Tibial artery (tissue), 4 donors: ENCODE measurements around the gene P2RX1.

ENCODE experiments used
- DNase-seq, 2 donors: peaks; one replicate each; pipeline ENCODE4 v3.0.0-alpha.2; 2019
- H3K27ac ChIP-seq, 2 donors: fragments of 200-600 bp; sonication (generic) in 1 of 2; 1 replicate in 1 of 2; 2 replicates in 1 of 2; pipeline ENCODE4 v1.5.1; 2018 to 2019; ENCODE audit warnings: mild to moderate bottlenecking in 1 of 2
- H3K27me3 ChIP-seq, 2 donors: fragments of 200-600 bp; sonication (generic) in 1 of 2; one replicate each; pipeline versions ENCODE4 v1.5.1 to v1.6.0; 2016 to 2019
- H3K36me3 ChIP-seq, 3 donors: fragments of 200-600 bp; sonication (generic) in 2 of 3; one replicate each; pipeline ENCODE4 v1.5.1; 2016 to 2019; ENCODE audit warnings: mild to moderate bottlenecking in 2 of 3
- H3K4me1 ChIP-seq, 4 donors: fragments of 200-600 bp; sonication (generic) in 2 of 4; 1 replicate in 3 of 4; 2 replicates in 1 of 4; pipeline ENCODE4 v1.5.1; 2016 to 2019
- H3K4me3 ChIP-seq, 2 donors: fragments of 200-600 bp; sonication (generic) in 1 of 2; 1 replicate in 1 of 2; 2 replicates in 1 of 2; pipeline ENCODE4 v1.5.1; 2018 to 2019; ENCODE audit warnings: mild to moderate bottlenecking in 2 of 2
- H3K9me3 ChIP-seq, 3 donors: fragments of 200-600 bp; sonication (generic) in 1 of 3; one replicate each; pipeline ENCODE4 v1.5.1; 2016 to 2019
- CTCF ChIP-seq, 2 experiments: fragments of 200-600 bp in 1 of 2; fragments of 450-650 bp in 1 of 2; IDR thresholded peaks; one replicate each; pipeline ENCODE4 v1.5.1; 2017 to 2019; ENCODE audit warnings: antibody characterized with exemption in 2 of 2, mild to moderate bottlenecking in 1 of 2, moderate library complexity in 1 of 2
- intact Hi-C: fragments of 100-400 bp; cut with DNase I; formaldehyde crosslinking; loops from one replicate; pipeline ENCODE4 v1.15.0; 2023; ENCODE audit warnings: low total_unique reads

The P2RX1 gene

GRCh38 chr17:3880983-3881382 lies 35.3 kb downstream of the P2RX1 start:
- no peak overlapping the region for H3K27ac ChIP-seq
- no peaks in the 10 kb centered on the region for H3K9me3 ChIP-seq
- TF ChIP-seq CTCF (IDR thresholded peaks at IDR 0.05) = no peak
- peaks cover 2 to 84% (median 50%) of the 10 kb centered on the region in 3 donors for H3K36me3 ChIP-seq
- no peak for DNase-seq
- H3K4me3 ChIP-seq = no peak overlapping the region
- intact Hi-C loops = no loop called here
- H3K4me1 ChIP-seq = peaks cover 0 to 3% (median 0%) of the 10 kb centered on the region in 4 donors
- H3K27me3 ChIP-seq = no peaks in the 10 kb centered on the region

- no peaks in the 10 kb centered on the region for H3K27me3 ChIP-seq
- no peak for DNase-seq
- no peak for TF ChIP-seq CTCF (IDR thresholded peaks at IDR 0.05)
- H3K4me1 ChIP-seq = no peaks in the 10 kb centered on the region
- intact Hi-C loops = no loop called here
- peaks cover 9 to 89% (median 52%) of the 10 kb centered on the region in 3 donors for H3K36me3 ChIP-seq
- no peak overlapping the region for H3K27ac ChIP-seq
- no peak overlapping the region for H3K4me3 ChIP-seq
- no peaks in the 10 kb centered on the region for H3K9me3 ChIP-seq
Observed at GRCh38 chr17:3879591-3880417, 36.5 kb downstream of the P2RX1 start.

- Histone ChIP-seq H3K27ac (no peak overlapping the region), H3K9me3 (no peaks in the 10 kb centered on the region), H3K4me3 (no peak overlapping the region), H3K27me3 (no peaks in the 10 kb centered on the region), H3K4me1 (no peaks in the 10 kb centered on the region), H3K36me3 (peaks cover 9 to 89% (median 53%) of the 10 kb centered on the region in 3 donors)
- TF ChIP-seq CTCF (IDR thresholded peaks at IDR 0.05) = no peak
- no peak for DNase-seq
- intact Hi-C loops = no loop called here
Observed at GRCh38 chr17:3879186-3879585, 37.1 kb downstream of the P2RX1 start.

GRCh38 chr17:3877220-3877619 lies 39.0 kb downstream of the P2RX1 start:
- intact Hi-C loops = no loop called here
- H3K4me1 ChIP-seq = no peaks in the 10 kb centered on the region
- no peak overlapping the region for H3K4me3 ChIP-seq
- no peaks in the 10 kb centered on the region for H3K27me3 ChIP-seq
- peaks cover 19 to 89% (median 54%) of the 10 kb centered on the region in 3 donors for H3K36me3 ChIP-seq
- DNase-seq = no peak
- TF ChIP-seq CTCF (IDR thresholded peaks at IDR 0.05) = no peak
- no peaks in the 10 kb centered on the region for H3K9me3 ChIP-seq
- H3K27ac ChIP-seq = no peak overlapping the region

GRCh38 chr17:3875317-3875716 lies 40.9 kb downstream of the P2RX1 start:
- DNase-seq = no peak
- Histone ChIP-seq H3K4me1 (no peaks in the 10 kb centered on the region), H3K9me3 (no peaks in the 10 kb centered on the region), H3K36me3 (peaks cover 24 to 82% (median 60%) of the 10 kb centered on the region in 3 donors), H3K4me3 (no peak overlapping the region), H3K27ac (no peak overlapping the region), H3K27me3 (no peaks in the 10 kb centered on the region)
- TF ChIP-seq CTCF (IDR thresholded peaks at IDR 0.05) = no peak
- intact Hi-C loops = no loop called here
